IMR-90 (cell line): ENCODE results near the gene HMGA1. TPM values are rescaled to one million over a fixed set of nuclear protein-coding genes. Genes with fewer than 3 reads are reported as not detected.

Experiments
- ATAC-seq: fragments of 200-7000 bp; cut with Tn5 transposase; 2 replicates; pipeline ENCODE4 v1.9.1; 2020; ENCODE audit warnings: low read depth, mild to moderate bottlenecking, moderate library complexity
- BruUV-seq: library from RNA; stranded (reverse); fragments of 400-500 nt; replicated peaks from 2 replicates; lab custom pipeline; 2021; lab: Mats Ljungman, UMichigan
- CTCF ChIA-PET: fragments of 300-600 bp; formaldehyde crosslinking; extraction: SDS; loops from one replicate; lab custom pipeline; 2021; ENCODE audit warnings: antibody characterized with exemption; lab: Yijun Ruan, JAX
- POLR2A ChIA-PET: fragments of 300-600 bp; sonication (Branson Sonifier 250); formaldehyde crosslinking; loops from one replicate; lab custom pipeline; 2022; ENCODE audit warnings: antibody characterized with exemption; ENCODE audit not compliant: unreplicated experiment; lab: Charles Lee
- DNase-seq: peaks from one replicate; pipeline ENCODE4 v3.0.0; 2013
- H2AFZ ChIP-seq: replicated peaks from 2 replicates; pipeline ENCODE3; 2013; ENCODE audit warnings: low read length, mild to moderate bottlenecking; ENCODE audit not compliant: poor library complexity
- H2AK5ac ChIP-seq: 2 replicates; pipeline ENCODE4 v1.6.1; 2013; ENCODE audit warnings: low read depth, low read length, inconsistent platforms
- H2AK9ac ChIP-seq: replicated peaks from 2 replicates; pipeline ENCODE3; 2013; ENCODE audit warnings: mild to moderate bottlenecking, low read depth, low read length, moderate library complexity; ENCODE audit not compliant: poor library complexity
- H2BK120ac ChIP-seq: 2 replicates; pipeline ENCODE4 v1.6.1; 2013; ENCODE audit warnings: low read depth, low read length, inconsistent platforms
- H2BK15ac ChIP-seq: 3 replicates; pipeline ENCODE4 v1.6.1; 2013; ENCODE audit warnings: low read depth, low read length, inconsistent platforms
- H2BK20ac ChIP-seq: 2 replicates; pipeline ENCODE4 v1.6.1; 2013; ENCODE audit warnings: low read depth, mild to moderate bottlenecking, inconsistent platforms, low read length, moderate library complexity
- H2BK5ac ChIP-seq: 2 replicates; pipeline ENCODE4 v1.6.1; 2013; ENCODE audit warnings: mild to moderate bottlenecking, low read depth, low read length, inconsistent platforms; ENCODE audit not compliant: poor library complexity, severe bottlenecking
- H3K14ac ChIP-seq: replicated peaks from 2 replicates; pipeline ENCODE4 v1.6.1; 2013; ENCODE audit warnings: low read depth, low read length, inconsistent platforms
- H3K18ac ChIP-seq: 2 replicates; pipeline ENCODE4 v1.6.1; 2013; ENCODE audit warnings: low read depth, low read length, control low read depth
- H3K23ac ChIP-seq: 2 replicates; pipeline ENCODE4 v1.6.1; 2013; ENCODE audit warnings: low read depth, low read length, inconsistent platforms
- H3K27ac ChIP-seq: 2 replicates; pipeline ENCODE4 v1.5.1; 2013; ENCODE audit warnings: mild to moderate bottlenecking, control low read depth, low read length; ENCODE audit not compliant: insufficient read depth
- H3K27me3 ChIP-seq: 2 replicates; pipeline ENCODE4 v1.6.1; 2013; ENCODE audit warnings: low read length; ENCODE audit not compliant: control insufficient read depth, insufficient read depth
- H3K36me3 ChIP-seq: 2 replicates; pipeline ENCODE4 v1.6.1; 2013; ENCODE audit warnings: low read length, mixed read lengths; ENCODE audit not compliant: control insufficient read depth, insufficient read depth
- H3K4ac ChIP-seq: 2 replicates; pipeline ENCODE4 v1.6.1; 2013; ENCODE audit warnings: low read depth, low read length, inconsistent platforms
- H3K4me1 ChIP-seq: 2 replicates; pipeline ENCODE4 v1.6.1; 2013; ENCODE audit warnings: low read length, mixed read lengths; ENCODE audit not compliant: control insufficient read depth, insufficient read depth
- H3K4me2 ChIP-seq: 2 replicates; pipeline ENCODE4 v1.6.1; 2013; ENCODE audit warnings: low read depth, mild to moderate bottlenecking, control low read depth, low read length, moderate library complexity
- H3K4me3 ChIP-seq: 2 replicates; pipeline ENCODE4 v1.5.1; 2013; ENCODE audit warnings: low read depth, mild to moderate bottlenecking, control low read depth, low read length, moderate library complexity; ENCODE audit not compliant: insufficient read depth
- H3K56ac ChIP-seq: 2 replicates; pipeline ENCODE4 v1.6.1; 2013; ENCODE audit warnings: low read length, inconsistent platforms; ENCODE audit not compliant: insufficient read depth; ENCODE audit errors: extremely low read depth
- H3K79me1 ChIP-seq, 2 experiments: 2 replicates each; pipeline ENCODE4 v1.6.1; 2013; ENCODE audit warnings: low read length in 2 of 2, inconsistent platforms in 1 of 2, low read depth in 1 of 2
- H3K9ac ChIP-seq: 2 replicates; pipeline ENCODE4 v1.6.1; 2013; ENCODE audit warnings: low read depth, low read length, control low read depth
- H3K9me1 ChIP-seq: 2 replicates; pipeline ENCODE4 v1.6.1; 2013; ENCODE audit warnings: low read length, inconsistent platforms; ENCODE audit not compliant: insufficient read depth
- H3K9me3 ChIP-seq: 2 replicates; pipeline ENCODE4 v1.6.1; 2013; ENCODE audit warnings: low read length; ENCODE audit not compliant: control insufficient read depth, insufficient read depth
- H4K20me1 ChIP-seq: 2 replicates; pipeline ENCODE4 v1.6.1; 2013; ENCODE audit warnings: low read length, inconsistent platforms; ENCODE audit not compliant: insufficient read depth
- H4K5ac ChIP-seq: 2 replicates; pipeline ENCODE4 v1.6.1; 2013; ENCODE audit warnings: mild to moderate bottlenecking, low read depth, low read length, control low read depth
- H4K8ac ChIP-seq, 2 experiments: 2 replicates each; pipeline ENCODE4 v1.6.1; 2013; ENCODE audit warnings: low read depth in 2 of 2, low read length in 2 of 2, control low read depth in 1 of 2, inconsistent platforms in 1 of 2
- H4K91ac ChIP-seq: 2 replicates; pipeline ENCODE4 v1.6.1; 2013; ENCODE audit warnings: low read depth, low read length, inconsistent platforms; ENCODE audit not compliant: insufficient read depth
- BHLHE40 ChIP-seq: fragments of 150-350 bp; IDR thresholded peaks from 2 replicates; pipeline ENCODE4 v1.6.1; 2016; ENCODE audit warnings: mild to moderate bottlenecking, low read depth, low read length
- CHD1 ChIP-seq: IDR thresholded peaks from 2 replicates; pipeline ENCODE4 v1.6.1; 2012; ENCODE audit warnings: low read depth, low read length, improper control_type of control experiment
- FOS ChIP-seq: fragments of 150-350 bp; IDR thresholded peaks from 2 replicates; pipeline ENCODE4 v1.6.1; 2016; ENCODE audit warnings: low read depth, low read length
- NFE2L2 ChIP-seq: fragments of 150-350 bp; IDR thresholded peaks from 2 replicates; pipeline ENCODE4 v1.6.1; 2016; ENCODE audit warnings: low read depth, mild to moderate bottlenecking, low read length
- POLR2A ChIP-seq: IDR thresholded peaks from 2 replicates; pipeline ENCODE4 v1.6.1; 2012; ENCODE audit warnings: mild to moderate bottlenecking, low read depth, low read length
- RAD21 ChIP-seq: IDR thresholded peaks from 2 replicates; pipeline ENCODE4 v1.6.1; 2012; ENCODE audit warnings: low read length, improper control_type of control experiment
- WGBS, 2 experiments: methylation state at CpG; one replicate each; pipeline versions ENCODE4 v1.1.5 to v1.1.7; 2013; ENCODE audit warnings: missing lambda C conversion rate in 2 of 2; ENCODE audit not compliant: insufficient read length in 1 of 2; ENCODE audit errors: extremely low coverage in 2 of 2; 5-methylcytosine and 5-hydroxymethylcytosine counted together
- dilution Hi-C: fragments of 300-500 bp; cut with HindIII; formaldehyde crosslinking; loops from one replicate; pipeline ENCODE4 v1.14.3; 2018; ENCODE audit warnings: low sequenced_read_pairs; ENCODE audit not compliant: unreplicated experiment
- in situ Hi-C: fragments of 300-500 bp; cut with MboI; formaldehyde crosslinking; loops from 3 replicates; pipeline ENCODE4 v1.14.3; 2019; ENCODE audit warnings: low sequenced_read_pairs, inconsistent platforms, mixed read lengths
- intact Hi-C: fragments of 100-400 bp; cut with micrococcal nuclease; formaldehyde crosslinking; loops from 2 replicates; pipeline ENCODE4 v1.10.0; 2022
- polyA plus RNA-seq, 3 experiments: library from polyadenylated mRNA; depleted of rRNA; stranded (reverse); fragments of >200 nt; gene quantifications; 2 replicates each; pipeline ENCODE4 v1.2.3, GENCODE V29; 2012; ENCODE audit warnings: low replicate concordance in 1 of 3
- total RNA-seq: library from RNA; depleted of rRNA; stranded (reverse); fragments of >200 nt; gene quantifications from 2 replicates; pipeline ENCODE4 v1.2.3, GENCODE V29; 2012
- TF ChIP-seq, protein P1 (sequence below): conservative IDR thresholded peaks from 2 replicates; pipeline ENCODE4 v1.5.1; 2012; ENCODE audit warnings: mild to moderate bottlenecking, low read depth, low read length, improper control_type of control experiment

The HMGA1 gene
- total and polyA plus RNA-seq, 2 of the 4 experiments (the other 2 are of a cell fraction): 101 to 589 TPM

DNA sequence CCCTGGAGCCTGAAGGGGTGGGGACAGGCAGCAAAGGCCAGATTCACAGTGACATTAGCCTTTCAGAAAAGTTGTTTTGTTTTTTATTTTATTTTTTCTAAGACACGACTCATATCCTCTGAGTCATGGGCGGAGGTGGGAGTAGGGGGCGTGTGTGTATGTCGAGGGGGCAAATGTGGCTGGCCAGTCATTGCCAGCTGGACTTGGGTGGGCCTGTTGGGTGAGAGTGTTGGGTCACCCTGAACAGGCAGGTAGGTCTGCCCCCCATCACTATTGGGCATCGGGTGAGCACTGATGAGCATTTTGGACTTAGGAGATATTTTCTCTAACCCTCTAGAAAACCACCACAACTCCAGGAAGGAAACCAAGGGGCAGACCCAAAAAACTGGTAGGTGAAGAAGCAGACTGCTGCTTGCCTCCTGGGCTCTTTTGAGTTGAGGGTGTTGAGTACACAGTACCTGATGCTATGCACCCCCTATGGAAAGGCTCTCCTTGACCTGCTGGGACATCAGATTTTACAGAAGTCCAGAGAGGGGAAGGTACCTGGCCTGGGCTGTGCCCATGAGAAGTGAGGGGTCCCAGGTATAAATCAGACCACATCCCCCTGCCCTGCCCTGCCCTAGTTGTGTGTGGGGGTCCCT is 6.6 kb downstream of the HMGA1 start:
- POLR2A ChIA-PET: interaction anchor here (0.6 to 0.9 kb wide), 3 partner anchors 19 to 549 kb away, joined by 3 read pairs; partner anchors contain the start of gene BLTP3A
- Histone ChIP-seq H4K20me1 (peaks cover 33% of the 10 kb centered on the region), H3K14ac (peak overlapping the region; percentile 92), H3K79me1 (peaks cover 14 to 68% of the 10 kb centered on the region in 2 experiments), H3K9ac (peak overlapping the region; percentile 46; the same call in 1 of the 2 replicates), H3K18ac (peak overlapping the region; percentile 55), H3K27ac (peak overlapping the region; percentile 92), H3K4ac (peak overlapping the region; percentile 82), H2AFZ (peak overlapping the region; percentile 64), H3K9me3 (no peaks in the 10 kb centered on the region), H2AK5ac (peak overlapping the region; percentile 99), H3K23ac (peak overlapping the region; percentile 94), H3K4me3 (no peak overlapping the region), H2BK20ac (peak overlapping the region; percentile 95), H3K9me1 (peaks cover 25% of the 10 kb centered on the region), H3K4me1 (peaks cover 34% of the 10 kb centered on the region), H4K5ac (peak overlapping the region; percentile 69), H3K36me3 (peaks cover 27% of the 10 kb centered on the region), H4K91ac (peak overlapping the region; percentile 96), H2BK15ac (peak overlapping the region; percentile 83), H2AK9ac (peak overlapping the region; percentile 93), H4K8ac (peak overlapping the region; percentile 97), H3K27me3 (no peaks in the 10 kb centered on the region), H3K4me2 (no peak overlapping the region), H3K56ac (peak overlapping the region; percentile 88), H2BK5ac (peak overlapping the region; percentile 99), H2BK120ac (peak overlapping the region; percentile 96)
- no TSS peak for BruUV-seq
- CTCF ChIA-PET: interaction anchor here (1.0 to 1.8 kb wide), 4 partner anchors 41 to 171 kb away, joined by 4 to 8 read pairs (median 6); no protein-coding TSS in a partner anchor
- WGBS, 2 experiments: no CpG with 5 or more reads among the region's 5 CpGs
- intact Hi-C loops (no loop called here), dilution Hi-C loops (no loop called here), in situ Hi-C loops (loop anchor here (10.0 kb wide), 1 partner anchor 362 kb away; no protein-coding TSS in a partner anchor)
- ATAC-seq (peak; percentile 0), DNase-seq (peak; percentile 77)
- no peak; the same call in 1 of the 2 replicates for TF ChIP-seq POLR2A
- no peak for TF ChIP-seq RAD21
- TF ChIP-seq NFE2L2: no peak; the same call in none of the 2 replicates
- TF ChIP-seq BHLHE40: peak; percentile 2; the same call in 1 of the 2 replicates
- no peak for TF ChIP-seq CHD1
- TF ChIP-seq, protein P1, sequence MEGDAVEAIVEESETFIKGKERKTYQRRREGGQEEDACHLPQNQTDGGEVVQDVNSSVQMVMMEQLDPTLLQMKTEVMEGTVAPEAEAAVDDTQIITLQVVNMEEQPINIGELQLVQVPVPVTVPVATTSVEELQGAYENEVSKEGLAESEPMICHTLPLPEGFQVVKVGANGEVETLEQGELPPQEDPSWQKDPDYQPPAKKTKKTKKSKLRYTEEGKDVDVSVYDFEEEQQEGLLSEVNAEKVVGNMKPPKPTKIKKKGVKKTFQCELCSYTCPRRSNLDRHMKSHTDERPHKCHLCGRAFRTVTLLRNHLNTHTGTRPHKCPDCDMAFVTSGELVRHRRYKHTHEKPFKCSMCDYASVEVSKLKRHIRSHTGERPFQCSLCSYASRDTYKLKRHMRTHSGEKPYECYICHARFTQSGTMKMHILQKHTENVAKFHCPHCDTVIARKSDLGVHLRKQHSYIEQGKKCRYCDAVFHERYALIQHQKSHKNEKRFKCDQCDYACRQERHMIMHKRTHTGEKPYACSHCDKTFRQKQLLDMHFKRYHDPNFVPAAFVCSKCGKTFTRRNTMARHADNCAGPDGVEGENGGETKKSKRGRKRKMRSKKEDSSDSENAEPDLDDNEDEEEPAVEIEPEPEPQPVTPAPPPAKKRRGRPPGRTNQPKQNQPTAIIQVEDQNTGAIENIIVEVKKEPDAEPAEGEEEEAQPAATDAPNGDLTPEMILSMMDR: no peak
- peak; percentile 90 for TF ChIP-seq FOS
